Keratinocyte (primary cell): Measurements from ENCODE around the gene THTPA.

ENCODE experiments used
- EZH2 ChIP-seq: IDR thresholded peaks from one replicate; pipeline ENCODE4 v1.6.1; 2012; ENCODE audit warnings: inconsistent platforms, mild to moderate bottlenecking, low read length, moderate library complexity
- TF ChIP-seq, protein P1 (sequence below), 3 experiments: IDR thresholded peaks in 1 of 3; conservative IDR thresholded peaks in 1 of 3; optimal IDR thresholded peaks in 1 of 3; 2 replicates in 2 of 3; 3 replicates in 1 of 3; pipeline versions ENCODE3 to v1.5.1; 2011; ENCODE audit warnings: low read length in 3 of 3, mild to moderate bottlenecking in 3 of 3, moderate library complexity in 2 of 3, control low read depth in 1 of 3, inconsistent platforms in 1 of 3; ENCODE audit not compliant: insufficient read depth in 2 of 3; ENCODE audit errors: extremely low read depth in 1 of 3

- TF ChIP-seq, protein P1, sequence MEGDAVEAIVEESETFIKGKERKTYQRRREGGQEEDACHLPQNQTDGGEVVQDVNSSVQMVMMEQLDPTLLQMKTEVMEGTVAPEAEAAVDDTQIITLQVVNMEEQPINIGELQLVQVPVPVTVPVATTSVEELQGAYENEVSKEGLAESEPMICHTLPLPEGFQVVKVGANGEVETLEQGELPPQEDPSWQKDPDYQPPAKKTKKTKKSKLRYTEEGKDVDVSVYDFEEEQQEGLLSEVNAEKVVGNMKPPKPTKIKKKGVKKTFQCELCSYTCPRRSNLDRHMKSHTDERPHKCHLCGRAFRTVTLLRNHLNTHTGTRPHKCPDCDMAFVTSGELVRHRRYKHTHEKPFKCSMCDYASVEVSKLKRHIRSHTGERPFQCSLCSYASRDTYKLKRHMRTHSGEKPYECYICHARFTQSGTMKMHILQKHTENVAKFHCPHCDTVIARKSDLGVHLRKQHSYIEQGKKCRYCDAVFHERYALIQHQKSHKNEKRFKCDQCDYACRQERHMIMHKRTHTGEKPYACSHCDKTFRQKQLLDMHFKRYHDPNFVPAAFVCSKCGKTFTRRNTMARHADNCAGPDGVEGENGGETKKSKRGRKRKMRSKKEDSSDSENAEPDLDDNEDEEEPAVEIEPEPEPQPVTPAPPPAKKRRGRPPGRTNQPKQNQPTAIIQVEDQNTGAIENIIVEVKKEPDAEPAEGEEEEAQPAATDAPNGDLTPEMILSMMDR (optimal IDR thresholded peaks at IDR 0.05 in 1 of 3, IDR thresholded peaks at IDR 0.05 in 1 of 3, conservative IDR thresholded peaks at IDR 0.05 in 1 of 3; ENCODE audit: extremely low read depth in 1 of 3, insufficient read depth in 2 of 3, low read length in 3 of 3): no peak
- peak; percentile 54 for TF ChIP-seq EZH2
Observed at GRCh38 chr14:23578560-23579310, 22.7 kb downstream of the THTPA start, which contains the start of gene JPH4.
